ENCODE measurements around the gene CDR2.

CDR2 gene

GRCh38 chr16:22318690-22319358 is 55.6 kb downstream of the CDR2 start:
- peak; percentile 57 for DNase-seq (ENCODE audit: low spot score)
- peak; percentile 73 for TF ChIP-seq CTCF (IDR thresholded peaks at IDR 0.05; ENCODE audit: extremely low read depth, missing control alignments)

DNA sequence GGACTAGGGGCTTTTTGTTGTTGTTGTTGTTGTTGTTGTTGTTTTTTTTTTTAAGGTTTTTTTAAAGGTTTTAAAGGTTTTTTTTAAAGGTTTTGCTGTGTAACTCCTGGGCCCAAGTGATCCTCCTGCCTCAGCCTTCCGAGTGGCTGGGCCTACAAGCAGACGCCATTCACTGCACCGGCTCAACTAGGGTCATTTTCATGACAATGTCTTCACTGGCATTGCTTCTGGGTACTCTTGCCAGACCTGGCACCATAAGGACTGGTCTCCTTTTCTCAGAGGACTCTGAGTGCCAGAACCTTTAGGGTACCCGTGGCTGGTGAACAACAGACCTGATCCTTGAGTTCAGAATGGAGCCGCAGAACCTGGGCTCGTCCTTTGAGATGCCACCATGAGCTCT is 56.8 kb downstream of the CDR2 start:
- DNase-seq (ENCODE audit: low spot score), result no peak
- TF ChIP-seq CTCF (IDR thresholded peaks at IDR 0.05; ENCODE audit: extremely low read depth, missing control alignments), result no peak

DNA sequence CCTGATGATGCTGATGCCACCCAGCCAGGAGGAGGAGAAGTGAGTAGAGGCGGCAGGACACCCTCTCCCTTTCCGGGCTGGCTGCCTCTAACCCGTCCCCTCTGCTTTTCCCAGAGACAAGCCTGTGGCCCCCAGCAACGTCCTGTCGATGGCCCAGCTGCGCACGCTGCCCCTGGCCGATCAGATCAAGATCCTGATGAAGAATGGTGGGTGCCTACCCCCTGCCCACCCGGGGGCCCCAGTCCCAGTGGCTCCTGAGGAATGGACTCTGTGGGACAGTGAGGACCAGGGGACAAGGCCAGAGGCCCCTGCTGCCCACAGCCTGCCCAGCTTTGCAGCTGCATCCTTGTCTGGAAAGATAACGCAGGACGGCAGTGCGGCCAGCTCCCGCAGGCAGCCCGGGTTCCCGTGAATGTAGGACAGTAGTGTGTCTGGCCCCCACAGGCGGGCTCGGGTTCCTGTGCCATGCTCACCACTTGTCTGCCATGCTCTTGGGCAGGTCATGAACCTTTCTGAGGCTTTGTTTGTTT is 57.4 kb downstream of the CDR2 start:
- no peak for DNase-seq (ENCODE audit: low spot score)
- TF ChIP-seq CTCF (IDR thresholded peaks at IDR 0.05; ENCODE audit: extremely low read depth, missing control alignments), result no peak

- no peak for TF ChIP-seq CTCF (IDR thresholded peaks at IDR 0.05; ENCODE audit: extremely low read depth, missing control alignments)
- no peak for DNase-seq (ENCODE audit: low spot score)
These were observed 58.0 kb downstream of the CDR2 start for GRCh38 chr16:22316411-22316811.

DNA sequence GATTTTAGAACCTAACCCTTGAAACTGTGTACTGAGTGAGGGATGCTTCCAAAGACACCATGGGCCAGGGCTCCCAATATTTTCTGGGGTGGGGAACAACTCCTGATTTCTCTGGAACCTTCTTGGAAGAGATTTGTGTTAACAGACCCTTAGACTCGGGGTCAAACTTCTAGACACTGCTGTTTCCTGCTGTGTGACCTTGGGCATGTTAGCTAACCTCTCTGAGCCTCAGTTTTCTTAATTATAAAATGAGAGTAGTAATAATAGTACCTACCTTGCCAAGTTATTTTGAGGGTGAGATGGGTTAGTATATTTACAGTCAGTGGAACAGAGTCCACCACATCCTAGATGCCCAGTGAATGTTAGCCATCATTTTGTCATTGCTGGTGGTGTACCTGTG is 58.4 kb downstream of the CDR2 start:
- TF ChIP-seq CTCF (IDR thresholded peaks at IDR 0.05; ENCODE audit: extremely low read depth, missing control alignments), result no peak
- no peak for DNase-seq (ENCODE audit: low spot score)

DNA sequence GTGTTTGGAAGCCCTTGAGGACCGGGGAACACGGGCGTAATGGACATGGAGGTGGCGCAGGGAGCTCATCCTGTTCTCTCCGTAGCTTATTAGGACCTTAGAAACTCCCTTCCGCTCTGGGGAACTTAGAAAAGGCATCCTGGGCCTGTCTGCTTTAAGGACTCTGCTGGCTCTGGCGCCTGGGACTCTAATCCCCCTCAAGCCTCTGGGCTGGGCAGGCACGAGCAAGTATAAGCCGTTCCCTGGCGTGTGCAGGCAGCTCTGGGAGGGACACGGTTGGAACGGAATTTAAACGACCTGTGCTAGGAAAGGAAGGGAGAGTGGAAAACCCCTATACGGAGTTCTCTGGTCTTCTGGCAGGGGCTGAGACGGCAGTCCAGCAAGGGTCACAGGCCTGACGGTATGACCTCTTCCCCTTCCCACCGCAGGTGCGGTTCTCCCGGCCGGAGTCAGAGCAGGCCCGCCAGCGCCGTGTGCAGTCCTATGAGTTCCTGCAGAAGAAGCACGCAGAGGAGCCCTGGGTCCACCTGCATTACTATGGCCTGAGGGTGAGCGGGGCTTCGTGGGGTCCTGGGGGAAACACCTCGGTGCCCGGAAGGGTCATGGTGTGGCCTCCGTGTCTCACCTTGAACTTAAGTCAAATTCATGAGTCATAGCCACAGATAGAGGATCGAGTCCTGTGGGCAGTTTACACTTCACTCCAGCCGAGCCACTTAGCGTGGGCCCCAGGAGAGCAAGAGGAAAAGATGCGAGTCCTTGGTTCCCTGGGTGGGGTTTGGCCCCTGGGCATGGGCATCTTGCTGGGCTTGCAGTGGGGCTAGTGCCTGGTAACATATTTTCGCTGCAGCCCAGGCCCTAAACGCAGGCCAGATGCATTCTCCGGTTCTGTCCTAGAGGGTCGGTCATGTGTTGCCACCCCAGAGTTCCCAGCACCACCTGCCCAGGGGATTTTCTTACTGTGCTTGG is 59.5 kb downstream of the CDR2 start:
- no peak for DNase-seq (ENCODE audit: low spot score)

More for the DNA sequence above, 59.5 kb downstream of the CDR2 start:
- TF ChIP-seq CTCF (IDR thresholded peaks at IDR 0.05; ENCODE audit: extremely low read depth, missing control alignments), result no peak
